HUDEP-2 (cell line): ENCODE data around the gene NAT14.
"Not testable (repeated sequence)": the region's sequence is repeated elsewhere in the genome, so short reads cannot be mapped to it uniquely, and the experiment has no call there.

Experiments
- DNase-seq, 76 experiments: peaks; one replicate each; lab custom pipeline; 2025; ENCODE audit not compliant: unreplicated experiment in 76 of 76; lab: John Stamatoyannopoulos, UW

NAT14 gene

GRCh38 chr19:55484593-55485438 is at the start of gene NAT14:
TSS of gene NAT14 (plus strand) at chr19:55485188. CDS start at chr19:55485709, 521 bp downstream.
- DNase-seq: peak in 57 of 76 experiments; percentile 18 to 82 (median 60)

- no peak for DNase-seq
These were observed 48.1 kb upstream of the NAT14 start for GRCh38 chr19:55436847-55437246.

- peak in 53 of 76 experiments; percentile 12 to 73 (median 52) for DNase-seq
These were observed 47.6 kb upstream of the NAT14 start for GRCh38 chr19:55437410-55437809.

GRCh38 chr19:55439052-55439451 is 45.9 kb upstream of the NAT14 start:
- no peak for DNase-seq

- DNase-seq: peak in 55 of 76 experiments; percentile 15 to 88 (median 60)
These were observed 44.4 kb upstream of the NAT14 start for GRCh38 chr19:55440411-55441105.

GRCh38 chr19:55441319-55441691 is 43.7 kb upstream of the NAT14 start:
- peak in 20 of 76 experiments; percentile 15 to 50 (median 34) for DNase-seq

- peak in 69 of 76 experiments; percentile 21 to 88 (median 68) for DNase-seq
These were observed 43.2 kb upstream of the NAT14 start for GRCh38 chr19:55441692-55442321.

GRCh38 chr19:55442372-55442961 is 42.5 kb upstream of the NAT14 start:
- DNase-seq: peak in 40 of 76 experiments; percentile 14 to 57 (median 38)

GRCh38 chr19:55443045-55443823 is 41.8 kb upstream of the NAT14 start, which contains the start of gene SHISA7:
TSS of gene SHISA7 (minus strand) at chr19:55443300. CDS start at chr19:55442863, 437 bp downstream.
- peak in 59 of 76 experiments; percentile 54 to 93 (median 77) for DNase-seq

GRCh38 chr19:55443824-55444480 is 41.0 kb upstream of the NAT14 start:
- peak in 74 of 76 experiments; percentile 77 to 99 (median 91) for DNase-seq

GRCh38 chr19:55444646-55445045 is 40.3 kb upstream of the NAT14 start:
- DNase-seq: no peak

- DNase-seq: no peak
These were observed 38.9 kb upstream of the NAT14 start for GRCh38 chr19:55446060-55446459.

- peak in 64 of 76 experiments; percentile 22 to 83 (median 62) for DNase-seq
These were observed 37.4 kb upstream of the NAT14 start for GRCh38 chr19:55447421-55448174.

- DNase-seq: not testable (repeated sequence)
These were observed 36.9 kb upstream of the NAT14 start for GRCh38 chr19:55448175-55448490.

- DNase-seq: no peak
These were observed 35.5 kb upstream of the NAT14 start for GRCh38 chr19:55449469-55449868.

GRCh38 chr19:55451163-55451964 is 33.6 kb upstream of the NAT14 start:
- peak in 1 of 76 experiments; percentile 19 for DNase-seq

- peak in 1 of 76 experiments; percentile 26 for DNase-seq
These were observed 32.8 kb upstream of the NAT14 start for GRCh38 chr19:55451965-55452748.
